HepG2 (cell line): ENCODE results near the gene RGS11. TPM values are rescaled to one million over a fixed set of nuclear protein-coding genes. Genes with fewer than 3 reads are reported as not detected.

Source experiments
- ATRX ChIP-seq: sonication (generic); formaldehyde crosslinking; IDR thresholded peaks from 2 replicates; pipeline ENCODE4 v1.4.0; 2020; ENCODE audit warnings: missing genetic modification reagents, borderline replicate concordance
- CHD2 ChIP-seq: IDR thresholded peaks from 2 replicates; pipeline ENCODE4 v1.6.1; 2011; ENCODE audit warnings: low read depth, low read length, improper control_type of control experiment
- ETV5 ChIP-seq: IDR thresholded peaks from 2 replicates; pipeline ENCODE4 v1.6.1; 2018; ENCODE audit warnings: missing biosample characterization, missing genetic modification reagents, inconsistent platforms, borderline replicate concordance
- HNRNPLL ChIP-seq: fragments of 200-400 bp; formaldehyde crosslinking; IDR thresholded peaks from 2 replicates; pipeline ENCODE4 v1.6.1; 2017; ENCODE audit warnings: mild to moderate bottlenecking, low read depth, low read length; ENCODE audit not compliant: poor library complexity, severe bottlenecking
- HOXA9 ChIP-seq: sonication (generic); formaldehyde crosslinking; IDR thresholded peaks from 2 replicates; pipeline ENCODE4 v1.8.1; 2022; ENCODE audit warnings: missing genetic modification reagents, mild to moderate bottlenecking, moderate library complexity, borderline replicate concordance
- KDM6A ChIP-seq: IDR thresholded peaks from 2 replicates; pipeline ENCODE4 v1.6.1; 2016; ENCODE audit warnings: low read depth
- NFYC ChIP-seq: IDR thresholded peaks from 2 replicates; pipeline ENCODE4 v1.6.1; 2016; ENCODE audit warnings: missing genetic modification reagents, missing compliant biosample characterization
- TBL1XR1 ChIP-seq: fragments of 150-350 bp; IDR thresholded peaks from 2 replicates; pipeline ENCODE4 v1.6.1; 2014; ENCODE audit warnings: borderline replicate concordance, low read length; ENCODE audit not compliant: partially characterized antibody
- ZFP36L1 ChIP-seq: sonication (generic); formaldehyde crosslinking; IDR thresholded peaks from 2 replicates; pipeline ENCODE4 v1.8.0; 2022; ENCODE audit warnings: mild to moderate bottlenecking, missing genetic modification reagents, moderate library complexity
- ZMAT3 ChIP-seq: sonication (generic); formaldehyde crosslinking; conservative IDR thresholded peaks from 2 replicates; pipeline ENCODE4 v1.7.0; 2021; ENCODE audit warnings: missing genetic modification reagents
- ZNF251 ChIP-seq: sonication (generic); formaldehyde crosslinking; IDR thresholded peaks from 2 replicates; pipeline ENCODE4 v1.9.0; 2021; ENCODE audit warnings: mild to moderate bottlenecking, missing genetic modification reagents
- ZNF256 ChIP-seq: sonication (generic); formaldehyde crosslinking; conservative IDR thresholded peaks from 2 replicates; pipeline ENCODE4 v1.4.0; 2020; ENCODE audit warnings: missing genetic modification reagents
- ZNF30 ChIP-seq: sonication (generic); formaldehyde crosslinking; IDR thresholded peaks from 2 replicates; pipeline ENCODE4 v1.5.0; 2020; ENCODE audit warnings: mild to moderate bottlenecking, missing genetic modification reagents
- ZNF317 ChIP-seq: sonication (generic); formaldehyde crosslinking; IDR thresholded peaks from 2 replicates; pipeline ENCODE4 v1.5.0; 2020; ENCODE audit warnings: mild to moderate bottlenecking, missing genetic modification reagents
- ZNF460 ChIP-seq: sonication (generic); formaldehyde crosslinking; IDR thresholded peaks from 2 replicates; pipeline ENCODE4 v1.5.1; 2020; ENCODE audit warnings: missing genetic modification reagents, mild to moderate bottlenecking, borderline replicate concordance
- ZSCAN12 ChIP-seq: sonication (generic); formaldehyde crosslinking; IDR thresholded peaks from 2 replicates; pipeline ENCODE4 v1.9.0; 2021; ENCODE audit warnings: mild to moderate bottlenecking, missing genetic modification reagents
- polyA plus RNA-seq, 8 experiments: library from polyadenylated mRNA; depleted of rRNA in 3 of 8; stranded (reverse) in 7 of 8; unstranded in 1 of 8; fragments of >200 nt; fragmentation: Illumina TruSeq in 4 of 8; extraction: Trizol in 4 of 8; gene quantifications; 2 replicates each; pipeline versions ENCODE4 v1.2.1 to v1.2.3, GENCODE V29; 2011 to 2016; ENCODE audit warnings: low read depth in 4 of 8, missing spikeins in 1 of 8, mixed read lengths in 1 of 8; ENCODE audit not compliant: insufficient read depth in 1 of 8
- total RNA-seq, 5 experiments: library from RNA; depleted of rRNA; stranded (reverse); fragments of >200 nt; fragmentation: Illumina TruSeq; extraction: Trizol; gene quantifications; 2 replicates each; pipeline ENCODE4 v1.2.3, GENCODE V29; 2016; ENCODE audit warnings: low read depth in 1 of 5
- TF ChIP-seq, protein P1 (sequence below): IDR thresholded peaks from 2 replicates; pipeline ENCODE4 v1.6.1; 2016
- TF ChIP-seq, protein P2 (sequence below): sonication (generic); formaldehyde crosslinking; conservative IDR thresholded peaks from 2 replicates; pipeline ENCODE4 v1.4.0; 2020; ENCODE audit warnings: missing genetic modification reagents
- TF ChIP-seq, protein P3 (sequence below): sonication (generic); formaldehyde crosslinking; IDR thresholded peaks from 2 replicates; pipeline ENCODE4 v1.4.0; 2020; ENCODE audit warnings: missing genetic modification reagents
- TF ChIP-seq, protein P4 (sequence below): sonication (generic); formaldehyde crosslinking; IDR thresholded peaks from 2 replicates; pipeline ENCODE4 v1.4.0; 2020; ENCODE audit warnings: missing genetic modification reagents, borderline replicate concordance
- TF ChIP-seq, protein P5 (sequence below): sonication (generic); formaldehyde crosslinking; IDR thresholded peaks from 2 replicates; pipeline ENCODE4 v1.4.0; 2020; ENCODE audit warnings: missing genetic modification reagents; ENCODE audit errors: not compliant biosample characterization
- TF ChIP-seq, protein P6 (sequence below): sonication (generic); formaldehyde crosslinking; IDR thresholded peaks from 2 replicates; pipeline ENCODE4 v1.4.0; 2020; ENCODE audit warnings: missing genetic modification reagents

RGS11 gene
- total and polyA plus RNA-seq, 2 of the 13 experiments (the other 11 are each of a cell fraction or from before 2014, with no cell fraction given): 0.11 TPM; not detected in 1

DNA sequence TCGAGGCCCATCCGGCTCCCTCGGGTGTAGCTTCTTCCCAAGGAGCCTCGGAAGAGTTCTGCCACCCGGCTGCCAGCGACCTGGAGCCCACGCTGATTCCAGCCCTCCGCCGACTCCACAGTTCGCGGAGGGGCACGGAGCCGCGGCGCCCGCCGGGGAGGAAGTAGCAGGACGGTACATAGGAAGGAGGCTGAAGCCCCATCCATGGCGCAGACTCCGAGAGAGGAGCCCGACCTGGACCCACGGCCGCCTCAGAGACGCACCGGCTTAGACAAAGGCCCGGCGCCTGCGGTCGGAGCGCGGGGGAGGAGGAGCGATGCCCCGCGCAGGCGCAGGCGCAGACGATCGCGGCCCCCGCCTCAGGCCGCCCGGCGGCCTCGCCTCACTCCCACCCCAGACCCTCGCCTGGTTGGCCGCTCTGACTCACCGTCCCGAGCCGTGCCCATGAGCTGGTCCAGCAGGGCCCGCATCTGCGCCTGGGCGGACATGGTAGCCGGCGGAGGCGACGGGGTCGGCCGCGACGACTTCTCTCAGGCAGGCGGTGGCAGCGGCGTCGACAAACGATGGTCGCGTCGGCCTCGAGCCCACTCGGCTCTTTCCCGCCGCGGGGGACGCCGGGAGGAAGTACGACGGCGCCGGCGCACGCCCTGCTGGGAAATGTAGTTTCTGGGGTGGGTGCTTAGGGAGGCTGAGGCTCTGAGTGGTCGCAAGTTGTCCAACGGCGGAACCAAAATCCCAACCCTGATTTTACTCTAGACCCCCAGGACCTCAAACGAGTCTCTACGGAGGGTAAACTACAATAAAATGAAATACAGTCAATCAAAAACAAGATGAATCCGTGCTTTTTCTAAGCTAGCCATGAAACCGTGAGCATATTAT is 46.7 kb downstream of the RGS11 start, which contains the start of gene LUC7L (continued):
- TF ChIP-seq CHD2 (no peak), TBL1XR1 (no peak), ZSCAN12 (CRISPR knock-in tag) (peak; percentile 59; the same call in 1 of the 2 replicates), NFYC (peak; percentile 57; the same call in 1 of the 2 replicates), ETV5 (CRISPR knock-in tag) (peak; percentile 77), HOXA9 (CRISPR knock-in tag) (peak; percentile 94), ZMAT3 (CRISPR knock-in tag) (peak; percentile 59; the same call in 1 of the 2 replicates), ZFP36L1 (CRISPR knock-in tag) (peak; percentile 95), KDM6A (CRISPR knock-in tag) (no peak; the same call in 1 of the 2 replicates), ZNF251 (CRISPR knock-in tag) (no peak), ZNF30 (CRISPR knock-in tag) (peak; percentile 97; the same call in 1 of the 2 replicates), ZNF317 (CRISPR knock-in tag) (peak; percentile 82), ATRX (CRISPR knock-in tag) (no peak), ZNF256 (CRISPR knock-in tag) (peak; percentile 94), HNRNPLL (peak; percentile 67), ZNF460 (CRISPR knock-in tag) (peak; percentile 34; the same call in 1 of the 2 replicates)
- TF ChIP-seq, protein P1, sequence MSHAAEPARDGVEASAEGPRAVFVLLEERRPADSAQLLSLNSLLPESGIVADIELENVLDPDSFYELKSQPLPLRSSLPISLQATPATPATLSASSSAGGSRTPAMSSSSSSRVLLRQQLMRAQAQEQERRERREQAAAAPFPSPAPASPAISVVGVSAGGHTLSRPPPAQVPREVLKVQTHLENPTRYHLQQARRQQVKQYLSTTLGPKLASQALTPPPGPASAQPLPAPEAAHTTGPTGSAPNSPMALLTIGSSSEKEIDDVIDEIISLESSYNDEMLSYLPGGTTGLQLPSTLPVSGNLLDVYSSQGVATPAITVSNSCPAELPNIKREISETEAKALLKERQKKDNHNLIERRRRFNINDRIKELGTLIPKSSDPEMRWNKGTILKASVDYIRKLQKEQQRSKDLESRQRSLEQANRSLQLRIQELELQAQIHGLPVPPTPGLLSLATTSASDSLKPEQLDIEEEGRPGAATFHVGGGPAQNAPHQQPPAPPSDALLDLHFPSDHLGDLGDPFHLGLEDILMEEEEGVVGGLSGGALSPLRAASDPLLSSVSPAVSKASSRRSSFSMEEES: peak; percentile 79
- TF ChIP-seq, protein P2, sequence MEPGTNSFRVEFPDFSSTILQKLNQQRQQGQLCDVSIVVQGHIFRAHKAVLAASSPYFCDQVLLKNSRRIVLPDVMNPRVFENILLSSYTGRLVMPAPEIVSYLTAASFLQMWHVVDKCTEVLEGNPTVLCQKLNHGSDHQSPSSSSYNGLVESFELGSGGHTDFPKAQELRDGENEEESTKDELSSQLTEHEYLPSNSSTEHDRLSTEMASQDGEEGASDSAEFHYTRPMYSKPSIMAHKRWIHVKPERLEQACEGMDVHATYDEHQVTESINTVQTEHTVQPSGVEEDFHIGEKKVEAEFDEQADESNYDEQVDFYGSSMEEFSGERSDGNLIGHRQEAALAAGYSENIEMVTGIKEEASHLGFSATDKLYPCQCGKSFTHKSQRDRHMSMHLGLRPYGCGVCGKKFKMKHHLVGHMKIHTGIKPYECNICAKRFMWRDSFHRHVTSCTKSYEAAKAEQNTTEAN (CRISPR knock-in tag): peak; percentile 92
- TF ChIP-seq, protein P3, sequence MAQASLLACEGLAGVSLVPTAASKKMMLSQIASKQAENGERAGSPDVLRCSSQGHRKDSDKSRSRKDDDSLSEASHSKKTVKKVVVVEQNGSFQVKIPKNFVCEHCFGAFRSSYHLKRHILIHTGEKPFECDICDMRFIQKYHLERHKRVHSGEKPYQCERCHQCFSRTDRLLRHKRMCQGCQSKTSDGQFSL (CRISPR knock-in tag): 0 out of 2 replicates have a peak, but pooled peaks have one; percentile 53
- TF ChIP-seq, protein P4, sequence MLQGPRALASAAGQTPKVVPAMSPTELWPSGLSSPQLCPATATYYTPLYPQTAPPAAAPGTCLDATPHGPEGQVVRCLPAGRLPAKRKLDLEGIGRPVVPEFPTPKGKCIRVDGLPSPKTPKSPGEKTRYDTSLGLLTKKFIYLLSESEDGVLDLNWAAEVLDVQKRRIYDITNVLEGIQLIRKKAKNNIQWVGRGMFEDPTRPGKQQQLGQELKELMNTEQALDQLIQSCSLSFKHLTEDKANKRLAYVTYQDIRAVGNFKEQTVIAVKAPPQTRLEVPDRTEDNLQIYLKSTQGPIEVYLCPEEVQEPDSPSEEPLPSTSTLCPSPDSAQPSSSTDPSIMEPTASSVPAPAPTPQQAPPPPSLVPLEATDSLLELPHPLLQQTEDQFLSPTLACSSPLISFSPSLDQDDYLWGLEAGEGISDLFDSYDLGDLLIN: peak; percentile 46; the same call in 1 of the 2 replicates
- TF ChIP-seq, protein P5, sequence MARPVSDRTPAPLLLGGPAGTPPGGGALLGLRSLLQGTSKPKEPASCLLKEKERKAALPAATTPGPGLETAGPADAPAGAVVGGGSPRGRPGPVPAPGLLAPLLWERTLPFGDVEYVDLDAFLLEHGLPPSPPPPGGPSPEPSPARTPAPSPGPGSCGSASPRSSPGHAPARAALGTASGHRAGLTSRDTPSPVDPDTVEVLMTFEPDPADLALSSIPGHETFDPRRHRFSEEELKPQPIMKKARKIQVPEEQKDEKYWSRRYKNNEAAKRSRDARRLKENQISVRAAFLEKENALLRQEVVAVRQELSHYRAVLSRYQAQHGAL (CRISPR knock-in tag): peak; percentile 88
- TF ChIP-seq, protein P6, sequence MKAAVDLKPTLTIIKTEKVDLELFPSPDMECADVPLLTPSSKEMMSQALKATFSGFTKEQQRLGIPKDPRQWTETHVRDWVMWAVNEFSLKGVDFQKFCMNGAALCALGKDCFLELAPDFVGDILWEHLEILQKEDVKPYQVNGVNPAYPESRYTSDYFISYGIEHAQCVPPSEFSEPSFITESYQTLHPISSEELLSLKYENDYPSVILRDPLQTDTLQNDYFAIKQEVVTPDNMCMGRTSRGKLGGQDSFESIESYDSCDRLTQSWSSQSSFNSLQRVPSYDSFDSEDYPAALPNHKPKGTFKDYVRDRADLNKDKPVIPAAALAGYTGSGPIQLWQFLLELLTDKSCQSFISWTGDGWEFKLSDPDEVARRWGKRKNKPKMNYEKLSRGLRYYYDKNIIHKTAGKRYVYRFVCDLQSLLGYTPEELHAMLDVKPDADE: no peak; the same call in 1 of the 2 replicates
